SJCRH30 (cell line): ENCODE results near the gene RNU1-1. TPM values are rescaled to one million over a fixed set of nuclear protein-coding genes. Genes with fewer than 3 reads are reported as not detected.
"Not testable (repeated sequence)": the region's sequence is repeated elsewhere in the genome, so short reads cannot be mapped to it uniquely, and the experiment has no call there.

Experiments
- DNase-seq, 2 experiments: peaks; one replicate each; pipeline ENCODE4 v3.0.0-alpha.2; 2015 to 2020
- H3K27ac ChIP-seq: fragments of 250-450 bp; sonication (Bioruptor Pico); 2 replicates; pipeline ENCODE4 v1.5.1; 2020; ENCODE audit warnings: mild to moderate bottlenecking, moderate library complexity
- H3K27me3 ChIP-seq: fragments of 250-450 bp; sonication (Bioruptor Pico); 2 replicates; pipeline ENCODE4 v1.5.1; 2020; ENCODE audit warnings: mild to moderate bottlenecking, moderate library complexity
- H3K36me3 ChIP-seq: fragments of 250-450 bp; sonication (Bioruptor Pico); 2 replicates; pipeline ENCODE4 v1.5.1; 2020; ENCODE audit warnings: mild to moderate bottlenecking, moderate library complexity
- H3K4me1 ChIP-seq: fragments of 250-450 bp; sonication (Bioruptor Pico); 2 replicates; pipeline ENCODE4 v1.5.1; 2020; ENCODE audit warnings: mild to moderate bottlenecking, moderate library complexity
- H3K4me3 ChIP-seq: fragments of 250-450 bp; sonication (Bioruptor Pico); 2 replicates; pipeline ENCODE4 v1.5.1; 2020; ENCODE audit warnings: mild to moderate bottlenecking, moderate library complexity
- H3K9me3 ChIP-seq: fragments of 250-450 bp; sonication (Bioruptor Pico); replicated peaks from 2 replicates; pipeline ENCODE4 v1.5.1; 2020; ENCODE audit warnings: mild to moderate bottlenecking, moderate library complexity
- total RNA-seq: library from RNA; depleted of rRNA; stranded (reverse); fragments of >200 nt; shearing (Covaris generic); gene quantifications from 2 replicates; pipeline ENCODE4 v1.2.3, GENCODE V29; 2014

RNU1-1 gene
- total RNA-seq, 1 experiment from 2014 or later, result under 0.01 TPM

- not testable (repeated sequence) for H3K4me1 ChIP-seq, H3K36me3 ChIP-seq, H3K27me3 ChIP-seq, DNase-seq, H3K27ac ChIP-seq, H3K4me3 ChIP-seq, H3K9me3 ChIP-seq
Measured at GRCh38 chr1:16489195-16489880, 24.7 kb downstream of the RNU1-1 start.

- DNase-seq, H3K9me3 ChIP-seq, H3K4me3 ChIP-seq, H3K27me3 ChIP-seq, H3K36me3 ChIP-seq, H3K27ac ChIP-seq, H3K4me1 ChIP-seq: not testable (repeated sequence)
Measured at GRCh38 chr1:16487011-16487410, 27.1 kb downstream of the RNU1-1 start.

DNA sequence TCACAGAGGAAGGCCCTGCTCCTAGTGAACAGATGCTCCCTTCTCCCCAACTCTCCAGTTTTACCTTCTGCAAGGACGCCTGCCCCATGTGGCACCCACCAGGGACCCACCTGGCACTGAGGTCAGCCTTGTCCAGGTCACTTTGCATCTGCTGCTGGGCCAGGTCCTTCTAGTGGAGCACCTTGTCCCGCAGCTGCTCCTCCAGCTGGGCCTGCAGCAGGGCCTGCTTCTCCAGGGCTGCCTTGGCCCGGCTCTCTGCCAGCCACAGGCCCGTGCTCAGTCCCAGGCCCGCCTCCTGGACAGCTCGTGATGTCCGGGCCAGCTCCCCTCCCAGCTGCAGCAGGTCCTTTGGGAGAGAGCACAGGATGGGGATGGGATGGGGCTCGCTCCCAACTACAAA lies 27.8 kb downstream of the RNU1-1 start:
- not testable (repeated sequence) for DNase-seq, H3K9me3 ChIP-seq, H3K27me3 ChIP-seq, H3K27ac ChIP-seq, H3K36me3 ChIP-seq, H3K4me1 ChIP-seq, H3K4me3 ChIP-seq

DNA sequence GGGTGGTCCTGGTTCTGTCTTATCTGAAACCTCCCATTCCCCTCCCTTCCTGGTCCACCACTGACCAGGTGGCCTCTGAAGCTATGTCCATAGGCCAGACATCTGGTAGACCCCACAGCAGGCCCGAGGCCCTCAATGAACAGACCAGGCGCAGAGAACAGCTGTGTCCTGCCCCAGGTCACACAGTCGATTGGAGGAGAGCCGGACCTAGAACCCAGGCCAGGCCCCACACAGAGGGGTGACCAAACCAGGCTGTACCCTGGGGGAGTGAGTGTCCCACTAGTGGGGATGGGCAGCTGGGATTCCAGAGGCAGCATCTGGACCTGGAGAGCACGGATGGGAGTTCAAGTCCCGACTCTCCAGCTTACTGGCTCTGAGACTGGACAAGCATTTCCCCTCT lies 29.2 kb downstream of the RNU1-1 start:
- no peak for DNase-seq
- H3K36me3 ChIP-seq, result peaks cover 5% of the 10 kb centered on the region; the same call in 1 of the 2 replicates

DNA sequence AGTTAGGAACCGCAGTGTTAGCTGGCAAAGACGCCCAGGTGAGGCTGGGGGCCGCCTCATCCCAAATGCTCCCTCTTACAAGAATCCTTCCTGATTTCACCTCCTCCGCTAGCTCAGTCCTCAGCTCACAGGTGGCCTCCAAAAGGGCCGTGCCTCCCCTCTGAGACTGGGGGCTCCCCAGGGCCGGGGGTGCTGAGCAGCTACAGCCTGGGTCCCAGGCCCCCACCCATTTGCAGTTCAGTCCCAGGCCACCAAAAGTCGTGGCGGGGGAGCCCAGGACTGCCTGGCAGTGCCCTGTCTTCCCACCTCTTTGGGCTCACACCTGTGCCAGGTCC lies 29.6 kb downstream of the RNU1-1 start:
- H3K36me3 ChIP-seq, result peaks cover 5% of the 10 kb centered on the region; the same call in 1 of the 2 replicates

More for the DNA sequence above, 29.2 kb downstream of the RNU1-1 start:
- Histone ChIP-seq H3K27ac (no peak overlapping the region), H3K27me3 (no peaks in the 10 kb centered on the region), H3K4me3 (no peak overlapping the region), H3K9me3 (no peaks in the 10 kb centered on the region), H3K4me1 (no peaks in the 10 kb centered on the region)

DNA sequence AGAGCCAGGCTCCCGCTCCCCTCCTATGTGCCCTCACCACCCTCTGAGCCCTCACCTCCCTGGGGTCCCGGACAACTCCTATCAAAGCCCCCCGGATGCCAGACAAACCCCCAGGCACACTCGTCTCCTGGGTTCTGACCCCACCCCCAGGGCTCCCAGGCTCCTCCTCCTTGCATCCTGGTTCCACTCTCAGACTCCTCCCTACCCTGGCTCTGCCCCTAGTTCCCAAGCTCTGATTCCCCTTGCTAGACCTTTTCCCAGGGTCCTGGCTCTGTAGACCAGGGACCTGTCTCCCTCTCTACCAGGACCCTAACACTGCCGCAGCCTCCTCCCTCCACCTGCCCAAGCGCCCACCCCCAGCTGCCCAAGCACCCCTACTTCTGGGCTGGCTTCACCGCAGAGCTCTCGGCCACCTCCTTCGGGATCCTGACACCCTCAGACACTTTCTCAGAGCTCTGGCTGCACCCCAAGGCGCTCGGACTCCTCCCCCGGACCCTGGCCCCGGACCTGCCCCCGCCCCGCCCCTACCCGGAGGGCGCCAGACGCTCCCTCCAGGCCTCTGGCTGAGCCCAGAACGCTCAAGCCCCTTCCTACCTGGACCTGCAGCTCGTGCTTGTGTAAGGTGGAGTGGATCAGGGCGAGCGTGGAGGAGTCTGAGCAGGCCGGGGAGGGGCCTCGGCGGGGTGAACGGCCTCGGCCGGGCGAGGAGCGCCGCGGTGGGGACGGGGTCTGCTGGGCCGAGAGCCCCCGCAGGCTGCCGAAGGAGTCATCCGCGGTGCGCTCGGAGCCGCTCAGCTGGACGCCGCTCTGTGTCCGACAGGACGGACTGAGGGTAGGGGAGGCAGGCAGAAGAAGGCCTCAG lies 30.2 kb downstream of the RNU1-1 start:
- H3K9me3 ChIP-seq, DNase-seq, H3K4me3 ChIP-seq, H3K27ac ChIP-seq, H3K36me3 ChIP-seq, H3K4me1 ChIP-seq, H3K27me3 ChIP-seq: not testable (repeated sequence)

More for the DNA sequence above, 29.6 kb downstream of the RNU1-1 start:
- Histone ChIP-seq H3K9me3 (no peaks in the 10 kb centered on the region), H3K27me3 (no peaks in the 10 kb centered on the region), H3K27ac (no peak overlapping the region), H3K4me1 (no peaks in the 10 kb centered on the region), H3K4me3 (no peak overlapping the region)
- no peak for DNase-seq

DNA sequence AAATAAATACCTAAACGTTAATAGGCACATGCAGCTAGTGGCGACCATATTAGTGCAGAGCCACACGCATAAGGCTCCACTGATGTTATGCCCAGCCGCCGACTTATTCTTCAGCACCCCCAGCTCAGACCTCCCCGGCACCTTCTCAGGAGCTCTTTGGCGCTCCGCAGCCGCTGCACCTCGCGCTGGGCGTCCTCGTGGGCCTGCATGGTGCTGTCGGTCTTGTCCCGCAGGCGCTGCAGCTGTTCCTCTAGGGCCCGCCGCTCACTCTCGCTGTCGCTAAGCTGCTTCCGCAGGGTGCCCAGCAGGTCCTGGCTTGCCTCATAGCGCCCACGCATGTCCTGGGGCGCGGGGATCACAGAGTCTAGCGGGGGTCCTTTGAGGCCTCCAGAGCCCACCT lies 30.9 kb downstream of the RNU1-1 start:
- not testable (repeated sequence) for H3K4me1 ChIP-seq, H3K4me3 ChIP-seq, H3K27me3 ChIP-seq, H3K36me3 ChIP-seq, H3K27ac ChIP-seq, H3K9me3 ChIP-seq, DNase-seq

DNA sequence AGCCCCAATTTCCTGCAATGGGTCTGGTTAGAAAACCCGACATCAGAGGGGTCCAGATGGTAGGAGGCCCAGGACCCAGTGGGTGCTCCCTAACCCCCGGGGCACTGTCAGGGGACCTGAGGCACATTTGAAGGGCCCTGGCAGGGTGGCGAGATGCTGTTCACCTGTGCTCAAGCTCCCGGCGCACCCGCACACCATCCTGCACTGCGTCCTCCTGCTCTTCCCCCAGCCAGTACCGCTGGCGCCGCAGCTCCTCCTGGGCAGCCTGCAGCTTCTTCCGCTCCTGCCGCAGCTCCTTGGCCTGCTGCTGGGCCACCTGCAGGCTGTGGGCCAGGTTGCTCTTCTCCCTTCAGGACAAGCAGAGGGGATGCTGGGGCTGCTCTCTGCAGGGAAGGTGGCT lies 36.0 kb downstream of the RNU1-1 start:
- DNase-seq, result no peak
- Histone ChIP-seq H3K4me1 (no peaks in the 10 kb centered on the region), H3K9me3 (no peaks in the 10 kb centered on the region), H3K27me3 (no peaks in the 10 kb centered on the region), H3K36me3 (peaks cover 4% of the 10 kb centered on the region; the same call in 1 of the 2 replicates), H3K4me3 (no peak overlapping the region), H3K27ac (no peak overlapping the region)

- not testable (repeated sequence) for H3K27ac ChIP-seq, DNase-seq, H3K36me3 ChIP-seq, H3K27me3 ChIP-seq, H3K9me3 ChIP-seq, H3K4me3 ChIP-seq, H3K4me1 ChIP-seq
Measured at GRCh38 chr1:16475771-16476770, 38.0 kb downstream of the RNU1-1 start.

DNA sequence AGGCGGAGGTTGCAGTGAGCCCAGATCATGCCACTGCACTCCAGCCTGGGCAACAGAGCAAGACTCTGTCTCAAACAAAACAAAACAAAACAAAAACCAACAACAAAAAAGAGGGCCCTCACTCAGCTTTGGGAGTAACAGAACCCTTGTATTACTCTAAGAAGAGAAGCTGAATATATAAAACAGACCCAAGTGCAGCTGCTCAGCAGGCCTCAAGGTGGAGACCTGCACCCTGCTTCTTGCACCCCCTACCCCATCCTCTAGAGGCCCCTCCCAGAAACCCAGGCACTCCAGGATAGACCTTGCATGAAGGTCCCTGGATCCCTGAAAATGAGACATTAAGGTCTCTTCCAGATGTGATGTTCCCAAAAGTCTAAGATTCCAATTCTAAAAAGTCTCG lies 39.2 kb downstream of the RNU1-1 start:
- not testable (repeated sequence) for H3K36me3 ChIP-seq, H3K27ac ChIP-seq, H3K4me1 ChIP-seq, H3K9me3 ChIP-seq, H3K4me3 ChIP-seq, H3K27me3 ChIP-seq
- DNase-seq, result peak in 1 of 2 experiments; percentile 17

GRCh38 chr1:16474166-16474800 lies 39.8 kb downstream of the RNU1-1 start:
- no peaks in the 10 kb centered on the region for H3K4me1 ChIP-seq
- H3K27ac ChIP-seq, result no peak overlapping the region

GRCh38 chr1:16468558-16468957 lies 45.5 kb downstream of the RNU1-1 start:
- Histone ChIP-seq H3K4me3 (no peak overlapping the region), H3K9me3 (no peaks in the 10 kb centered on the region), H3K27me3 (no peaks in the 10 kb centered on the region), H3K27ac (no peak overlapping the region), H3K36me3 (peaks cover 3% of the 10 kb centered on the region; the same call in 1 of the 2 replicates), H3K4me1 (no peaks in the 10 kb centered on the region)
- no peak for DNase-seq

More at GRCh38 chr1:16474166-16474800, 39.8 kb downstream of the RNU1-1 start:
- Histone ChIP-seq H3K27me3 (no peaks in the 10 kb centered on the region), H3K9me3 (no peaks in the 10 kb centered on the region), H3K36me3 (no peaks in the 10 kb centered on the region), H3K4me3 (no peak overlapping the region)
- DNase-seq, result no peak

DNA sequence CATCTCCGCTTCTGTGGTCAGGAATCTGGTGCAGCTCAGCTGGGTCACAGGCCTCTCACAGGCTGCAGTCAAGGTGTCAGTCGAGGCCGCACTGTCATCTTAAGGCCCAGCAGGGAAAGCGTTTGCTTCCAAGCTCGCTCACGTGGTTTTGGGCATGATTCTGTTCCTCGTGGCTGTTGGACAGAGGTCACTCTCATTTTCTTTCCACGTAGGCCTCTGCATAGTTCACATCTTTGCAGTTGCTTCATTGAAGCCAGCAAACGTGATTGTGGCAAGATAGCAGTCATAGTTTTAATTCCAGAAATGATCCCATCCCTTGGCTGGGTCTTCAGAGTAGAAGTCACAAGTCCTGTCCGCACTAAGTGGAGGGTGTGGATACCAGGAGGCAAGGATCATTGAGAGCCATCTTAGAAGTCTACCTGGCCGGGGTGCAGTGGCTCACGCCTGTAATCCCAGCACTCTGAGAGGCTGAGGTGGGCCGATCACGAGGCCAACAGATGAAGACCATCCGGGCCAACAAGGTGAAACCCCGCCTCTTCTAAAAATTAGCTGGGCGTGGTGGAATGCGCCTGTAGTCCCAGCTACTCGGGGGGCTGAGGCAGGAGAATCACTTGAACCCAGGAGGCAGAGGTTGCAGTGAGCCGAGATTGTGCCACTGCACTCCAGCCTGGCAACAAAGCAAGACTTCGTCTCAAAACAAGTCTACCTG lies 49.0 kb downstream of the RNU1-1 start:
- H3K27ac ChIP-seq, result no peak overlapping the region

More for the DNA sequence above, 49.0 kb downstream of the RNU1-1 start:
- H3K4me3 ChIP-seq, result no peak overlapping the region
- H3K27me3 ChIP-seq, result no peaks in the 10 kb centered on the region
- H3K9me3 ChIP-seq, result no peaks in the 10 kb centered on the region
- peaks cover 18% of the 10 kb centered on the region for H3K36me3 ChIP-seq
- no peak for DNase-seq
- no peaks in the 10 kb centered on the region for H3K4me1 ChIP-seq
